Ureter (tissue), 1 donor: ENCODE data around the gene HES7. TPM values are rescaled to one million over a fixed set of nuclear protein-coding genes. Genes with fewer than 3 reads are reported as not detected.

Source experiments
- DNase-seq: peaks from one replicate; pipeline ENCODE4 v3.0.0-alpha.2; 2020; ENCODE audit warnings: low spot score
- total RNA-seq: library from RNA; stranded (reverse); gene quantifications from one replicate; pipeline ENCODE4 v1.2.4, GENCODE V29; 2023
- donor health status: DM: yes; HTN: yes; CAD: no.

The HES7 gene
- total RNA-seq, 1 donor from 2014 or later, result not detected

- DNase-seq, result no peak
Observed at GRCh38 chr17:8155231-8155995, 31.5 kb upstream of the HES7 start.

GRCh38 chr17:8154608-8155155 lies 30.8 kb upstream of the HES7 start:
- no peak for DNase-seq

GRCh38 chr17:8153957-8154607 lies 30.2 kb upstream of the HES7 start:
- peak; percentile 100 for DNase-seq

- peak; percentile 92 for DNase-seq
Observed at GRCh38 chr17:8153525-8153956, 29.6 kb upstream of the HES7 start.

- peak; percentile 48 for DNase-seq
Observed at GRCh38 chr17:8153031-8153451, 29.1 kb upstream of the HES7 start.

- peak; percentile 97 for DNase-seq
Observed at GRCh38 chr17:8152112-8152775, 28.3 kb upstream of the HES7 start, which contains the start of gene PER1. PER1 (minus strand) TSS chr17:8152404; CDS start chr17:8150706, 1,698 bp downstream.

- DNase-seq, result peak; percentile 87
Observed at GRCh38 chr17:8151641-8152111, 27.8 kb upstream of the HES7 start.

- DNase-seq, result peak; percentile 91
Observed at GRCh38 chr17:8151120-8151640, 27.3 kb upstream of the HES7 start.

GRCh38 chr17:8150194-8151119 lies 26.6 kb upstream of the HES7 start:
- DNase-seq, result no peak

GRCh38 chr17:8149419-8150193 lies 25.7 kb upstream of the HES7 start:
- no peak for DNase-seq

- DNase-seq, result no peak
Observed at GRCh38 chr17:8148560-8148959, 24.7 kb upstream of the HES7 start.

- no peak for DNase-seq
Observed at GRCh38 chr17:8147805-8148404, 24.0 kb upstream of the HES7 start.

GRCh38 chr17:8147141-8147804 lies 23.4 kb upstream of the HES7 start:
- DNase-seq, result no peak

- no peak for DNase-seq
Observed at GRCh38 chr17:8146381-8147140, 22.7 kb upstream of the HES7 start.

GRCh38 chr17:8145811-8146210 lies 21.9 kb upstream of the HES7 start:
- DNase-seq, result no peak

- no peak for DNase-seq
Observed at GRCh38 chr17:8144401-8145231, 20.7 kb upstream of the HES7 start.
